ENCODE results near the gene PRF1. TPM values are rescaled to one million over a fixed set of nuclear protein-coding genes. Genes with fewer than 3 reads are reported as not detected.

Gene PRF1
- polyA plus RNA-seq (0.02 to 0.09 TPM in 2 of 3 replicates, not detected in the other), polyA minus RNA-seq (0.10 TPM in 1 of 3 replicates, not detected in the others)
- polyA plus RNA-seq (2011; ENCODE audit: low read depth) = not detected
- 0.02 TPM in 1 of 2 replicates, not detected in the other for polyA plus RNA-seq (2011; cell fraction: cytosol; rRNA removed)
- polyA plus RNA-seq (2011; cell fraction: nucleus; rRNA removed) = not detected in 2 replicates
- polyA plus RNA-seq (2012; ENCODE audit: low replicate concordance) = not detected in 2 replicates
- not detected for polyA minus RNA-seq (2011; cell fraction: cytosol; rRNA and poly(A)+ RNA removed)
- not detected in 2 replicates for polyA minus RNA-seq (2011; cell fraction: nucleus; rRNA and poly(A)+ RNA removed)

DNA sequence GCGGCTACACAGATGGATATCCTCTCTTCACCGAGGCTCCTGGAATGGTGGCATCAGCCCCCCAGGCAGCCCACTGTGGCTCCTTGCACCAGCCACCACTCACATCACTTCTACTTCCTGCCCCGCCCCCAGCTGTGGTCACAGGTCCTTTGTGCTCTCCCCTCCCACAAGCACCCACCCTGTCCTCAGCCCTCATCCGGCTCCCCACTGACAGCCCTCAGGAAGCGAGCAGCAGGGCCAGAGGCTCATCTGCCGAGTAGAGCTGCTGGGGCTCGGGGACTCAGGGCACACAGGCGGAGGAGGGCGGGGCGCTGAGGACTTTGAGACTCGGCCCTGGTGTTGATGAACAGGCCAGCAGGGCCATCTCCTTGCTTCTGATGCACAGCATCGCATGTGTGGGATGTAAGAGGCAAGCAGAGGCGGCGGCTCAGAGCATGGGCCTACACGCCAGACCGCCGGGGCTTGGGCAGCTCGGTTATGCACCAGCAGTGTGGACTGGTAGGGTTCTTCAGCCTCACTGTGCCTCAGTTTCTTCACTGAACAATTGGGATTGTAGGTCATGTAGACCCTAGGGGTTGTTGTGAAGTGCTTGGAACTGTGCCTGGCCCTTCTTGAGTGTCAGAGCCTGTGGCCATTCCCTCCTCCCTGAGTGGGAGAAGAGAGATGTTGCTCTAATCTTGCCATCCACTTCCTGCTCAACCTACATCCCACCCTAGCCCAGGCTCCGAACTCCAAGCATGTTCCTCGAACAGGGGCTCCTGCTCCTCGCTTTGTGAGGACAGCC is at the start of gene PRF1:
Gene PRF1 (minus strand): TSS at position 77 of the 784 bp plus-strand sequence. CDS start 1,839 bp downstream, outside the sequence.
- no peak within 1 kb of the TSS for H3K4me2 ChIP-seq (ENCODE audit: control insufficient read depth, extremely low read depth, insufficient read depth, low read depth, low read length)
- no peak within 1 kb of the TSS for H2AFZ ChIP-seq (ENCODE audit: control insufficient read depth, low read length)
- no peaks in the 10 kb centered on the region for H3K9me3 ChIP-seq (ENCODE audit: control insufficient read depth, low read depth, low read length)
- no peaks in the 10 kb centered on the region for H4K20me1 ChIP-seq (ENCODE audit: control insufficient read depth, extremely low read depth, insufficient read depth, low read length)
- no peaks in the 10 kb centered on the region for H3K9me1 ChIP-seq (ENCODE audit: control insufficient read depth, extremely low read depth, insufficient read depth, low read length)
- H3K4me3 ChIP-seq (ENCODE audit: control insufficient read depth in 2 of 3, extremely low read depth in 1 of 3, insufficient read depth in 2 of 3, low read depth in 1 of 3, low read length in 3 of 3) = no peak within 1 kb of the TSS
- no peaks in the 10 kb centered on the region for H3K79me2 ChIP-seq (ENCODE audit: control insufficient read depth, insufficient read depth, low read length)
- H3K4me1 ChIP-seq (ENCODE audit: control insufficient read depth, extremely low read depth, insufficient read depth, low read length) = peaks cover 2% of the 10 kb centered on the region
- no peak for DNase-seq (ENCODE audit: low read depth, low spot score)
- H3K9ac ChIP-seq (ENCODE audit: control insufficient read depth, extremely low read depth, insufficient read depth, low read length) = no peak within 1 kb of the TSS
- TF ChIP-seq EZH2 (IDR thresholded peaks at IDR 0.05; ENCODE audit: low read length) = no peak
- TF ChIP-seq, protein P1, sequence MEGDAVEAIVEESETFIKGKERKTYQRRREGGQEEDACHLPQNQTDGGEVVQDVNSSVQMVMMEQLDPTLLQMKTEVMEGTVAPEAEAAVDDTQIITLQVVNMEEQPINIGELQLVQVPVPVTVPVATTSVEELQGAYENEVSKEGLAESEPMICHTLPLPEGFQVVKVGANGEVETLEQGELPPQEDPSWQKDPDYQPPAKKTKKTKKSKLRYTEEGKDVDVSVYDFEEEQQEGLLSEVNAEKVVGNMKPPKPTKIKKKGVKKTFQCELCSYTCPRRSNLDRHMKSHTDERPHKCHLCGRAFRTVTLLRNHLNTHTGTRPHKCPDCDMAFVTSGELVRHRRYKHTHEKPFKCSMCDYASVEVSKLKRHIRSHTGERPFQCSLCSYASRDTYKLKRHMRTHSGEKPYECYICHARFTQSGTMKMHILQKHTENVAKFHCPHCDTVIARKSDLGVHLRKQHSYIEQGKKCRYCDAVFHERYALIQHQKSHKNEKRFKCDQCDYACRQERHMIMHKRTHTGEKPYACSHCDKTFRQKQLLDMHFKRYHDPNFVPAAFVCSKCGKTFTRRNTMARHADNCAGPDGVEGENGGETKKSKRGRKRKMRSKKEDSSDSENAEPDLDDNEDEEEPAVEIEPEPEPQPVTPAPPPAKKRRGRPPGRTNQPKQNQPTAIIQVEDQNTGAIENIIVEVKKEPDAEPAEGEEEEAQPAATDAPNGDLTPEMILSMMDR (optimal IDR thresholded peaks at IDR 0.05 in 1 of 3, IDR thresholded peaks at IDR 0.05 in 1 of 3, conservative IDR thresholded peaks at IDR 0.05 in 1 of 3; ENCODE audit: extremely low read depth in 1 of 3, insufficient read depth in 2 of 3, low read length in 3 of 3) = no peak
- H3K27me3 ChIP-seq (ENCODE audit: control insufficient read depth, extremely low read depth, insufficient read depth, low read length) = no peaks in the 10 kb centered on the region
- no peak within 1 kb of the TSS for H3K27ac ChIP-seq (ENCODE audit: control insufficient read depth, insufficient read depth, low read length)
- dilution Hi-C loops (cut with MboI; ENCODE audit: extremely low pct_ligation_motif_present, low sequenced_read_pairs) = no loop called here
- FAIRE-seq = no peak
- H3K36me3 ChIP-seq (ENCODE audit: control insufficient read depth in 2 of 2, extremely low read depth in 1 of 2, insufficient read depth in 2 of 2, low read length in 2 of 2) = no peaks in the 10 kb centered on the region

DNA sequence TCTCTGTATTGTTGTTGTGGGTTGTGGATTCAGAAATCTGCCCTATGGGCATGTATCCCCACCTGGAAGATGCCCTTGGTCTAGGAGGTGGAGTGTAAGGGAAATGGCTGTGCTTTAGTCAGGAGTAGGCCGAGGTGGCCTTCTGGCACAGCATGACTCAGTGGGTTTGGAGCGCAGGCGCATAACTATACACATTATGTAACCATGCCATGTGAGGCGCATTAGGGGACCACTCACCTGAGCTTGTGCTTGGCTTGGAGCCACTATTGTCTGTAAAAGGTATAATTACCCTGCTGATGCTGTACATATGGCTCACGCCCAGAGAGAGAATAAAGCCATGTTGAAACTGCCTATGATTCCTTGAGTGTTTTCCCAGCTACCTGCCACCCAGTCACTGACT is 49.1 kb upstream of the PRF1 start:
- no peaks in the 10 kb centered on the region for H3K27me3 ChIP-seq (ENCODE audit: control insufficient read depth, extremely low read depth, insufficient read depth, low read length)
- peaks cover 11% of the 10 kb centered on the region for H3K9me3 ChIP-seq (ENCODE audit: control insufficient read depth, low read depth, low read length)
- no peak overlapping the region for H3K4me2 ChIP-seq (ENCODE audit: control insufficient read depth, extremely low read depth, insufficient read depth, low read depth, low read length)
- FAIRE-seq (no peak), DNase-seq (ENCODE audit: low read depth, low spot score) (no peak)
- dilution Hi-C loops (cut with MboI; ENCODE audit: extremely low pct_ligation_motif_present, low sequenced_read_pairs) = no loop called here
- no peaks in the 10 kb centered on the region for H3K36me3 ChIP-seq (ENCODE audit: control insufficient read depth in 2 of 2, extremely low read depth in 1 of 2, insufficient read depth in 2 of 2, low read length in 2 of 2)
- no peaks in the 10 kb centered on the region for H3K79me2 ChIP-seq (ENCODE audit: control insufficient read depth, insufficient read depth, low read length)
- no peaks in the 10 kb centered on the region for H3K9me1 ChIP-seq (ENCODE audit: control insufficient read depth, extremely low read depth, insufficient read depth, low read length)
- TF ChIP-seq EZH2 (IDR thresholded peaks at IDR 0.05; ENCODE audit: low read length) = no peak
- TF ChIP-seq, protein P1 (optimal IDR thresholded peaks at IDR 0.05 in 1 of 3, IDR thresholded peaks at IDR 0.05 in 1 of 3, conservative IDR thresholded peaks at IDR 0.05 in 1 of 3; ENCODE audit: extremely low read depth in 1 of 3, insufficient read depth in 2 of 3, low read length in 3 of 3) = no peak
- no peak overlapping the region for H2AFZ ChIP-seq (ENCODE audit: control insufficient read depth, low read length)
- H3K4me1 ChIP-seq (ENCODE audit: control insufficient read depth, extremely low read depth, insufficient read depth, low read length) = peaks cover 37% of the 10 kb centered on the region
- no peak overlapping the region for H3K4me3 ChIP-seq (ENCODE audit: control insufficient read depth in 2 of 3, extremely low read depth in 1 of 3, insufficient read depth in 2 of 3, low read depth in 1 of 3, low read length in 3 of 3)
- peak overlapping the region; percentile 29 for H3K9ac ChIP-seq (ENCODE audit: control insufficient read depth, extremely low read depth, insufficient read depth, low read length)
- peak overlapping the region; percentile 36 for H3K27ac ChIP-seq (ENCODE audit: control insufficient read depth, insufficient read depth, low read length)
- H4K20me1 ChIP-seq (ENCODE audit: control insufficient read depth, extremely low read depth, insufficient read depth, low read length) = no peaks in the 10 kb centered on the region

Measured in keratinocyte (primary cell).